K562 (cell line): ENCODE data around the gene ICE2. TPM values are rescaled to one million over a fixed set of nuclear protein-coding genes. Genes with fewer than 3 reads are reported as not detected.

Experiments
- CBFA2T2 ChIP-seq: fragments of 450-650 bp; conservative IDR thresholded peaks from 2 replicates; pipeline ENCODE4 v1.6.1; 2017; ENCODE audit warnings: mild to moderate bottlenecking
- ELF2 ChIP-seq: fragments of 250-450 bp; sonication (Bioruptor Pico); IDR thresholded peaks from 2 replicates; pipeline ENCODE4 v1.5.0; 2021; ENCODE audit warnings: mild to moderate bottlenecking
- ELF4 ChIP-seq: fragments of 450-650 bp; formaldehyde crosslinking; IDR thresholded peaks from 2 replicates; pipeline ENCODE4 v1.4.0; 2022; ENCODE audit warnings: missing genetic modification characterization
- GABPA ChIP-seq: fragments of 200-800 bp; sonication (Bioruptor generic); conservative IDR thresholded peaks from 2 replicates; pipeline ENCODE4 v1.6.1; 2016; ENCODE audit warnings: low read depth, missing genetic modification characterization, missing compliant biosample characterization
- GABPB1 ChIP-seq: sonication (generic); formaldehyde crosslinking; IDR thresholded peaks from 2 replicates; pipeline ENCODE4 v1.8.0; 2022; ENCODE audit warnings: mild to moderate bottlenecking, missing genetic modification reagents
- GTF2B ChIP-seq: IDR thresholded peaks from 2 replicates; pipeline ENCODE4 v1.6.1; 2011; ENCODE audit not compliant: insufficient read length; ENCODE audit errors: extremely low read depth
- ILK ChIP-seq: fragments of 450-650 bp; IDR thresholded peaks from 2 replicates; pipeline ENCODE4 v1.6.1; 2016; ENCODE audit warnings: missing genetic modification characterization, low read depth, mild to moderate bottlenecking, missing compliant biosample characterization, moderate library complexity, borderline replicate concordance
- POLR2G ChIP-seq: fragments of 200-400 bp; formaldehyde crosslinking; IDR thresholded peaks from 2 replicates; pipeline ENCODE4 v1.6.1; 2017; ENCODE audit warnings: low read depth, mild to moderate bottlenecking, antibody characterized with exemption, low read length, moderate library complexity
- TFAP4 ChIP-seq: sonication (generic); formaldehyde crosslinking; IDR thresholded peaks from 2 replicates; pipeline ENCODE4 v1.8.0; 2022; ENCODE audit warnings: missing genetic modification reagents, mild to moderate bottlenecking, moderate library complexity, borderline replicate concordance
- ZBTB26 ChIP-seq: fragments of 450-650 bp; formaldehyde crosslinking; IDR thresholded peaks from 2 replicates; pipeline ENCODE4 v1.4.0; 2022; ENCODE audit warnings: missing genetic modification characterization
- ZHX1 ChIP-seq: fragments of 150-350 bp; conservative IDR thresholded peaks from 2 replicates; pipeline ENCODE4 v1.6.1; 2014; ENCODE audit warnings: low read length
- ZNF274 ChIP-seq: IDR thresholded peaks from 2 replicates; pipeline ENCODE4 v1.6.1; 2011; ENCODE audit warnings: low read depth, mild to moderate bottlenecking, low read length, moderate library complexity, borderline replicate concordance
- ZNF561 ChIP-seq: fragments of 450-650 bp; formaldehyde crosslinking; conservative IDR thresholded peaks from 2 replicates; pipeline ENCODE4 v1.4.0; 2020; ENCODE audit warnings: mild to moderate bottlenecking, moderate library complexity
- polyA plus RNA-seq, 8 experiments: library from polyadenylated mRNA; depleted of rRNA in 4 of 8; stranded (reverse) in 5 of 8; unstranded in 3 of 8; fragments of >200 nt; fragmentation: Nextera tagmentation in 2 of 8; fragmentation: Illumina TruSeq in 1 of 8; extraction: Ambion mirVana in 2 of 8; extraction: Trizol in 1 of 8; gene quantifications; 2 replicates each; pipeline versions ENCODE4 v1.2.1 to v1.2.3, GENCODE V29; 2011 to 2014; ENCODE audit warnings: inconsistent platforms in 1 of 8, missing spikeins in 1 of 8
- total RNA-seq, 7 experiments: library from RNA; depleted of rRNA in 6 of 7; stranded (reverse); fragments of >200 nt in 6 of 7; fragmentation: Illumina TruSeq in 2 of 7; extraction: Trizol in 2 of 7; gene quantifications; 2 replicates each; pipeline versions ENCODE4 v1.2.1 to v1.2.3, GENCODE V29; 2011 to 2021; ENCODE audit warnings: low replicate concordance in 1 of 7
- TF ChIP-seq, protein P1 (sequence below): fragments of 450-650 bp; formaldehyde crosslinking; IDR thresholded peaks from 2 replicates; pipeline ENCODE4 v1.4.0; 2020; ENCODE audit warnings: mild to moderate bottlenecking
- TF ChIP-seq, protein P2 (sequence below): fragments of 200-400 bp; formaldehyde crosslinking; IDR thresholded peaks from 2 replicates; pipeline ENCODE4 v1.6.1; 2017; ENCODE audit warnings: mild to moderate bottlenecking, low read depth, low read length, moderate library complexity

Gene ICE2
- total and polyA plus RNA-seq, 9 of the 15 experiments (the other 6 are each of a cell fraction or from before 2014, with no cell fraction given), result 21.8 to 87.9 (median 58.1) TPM

DNA sequence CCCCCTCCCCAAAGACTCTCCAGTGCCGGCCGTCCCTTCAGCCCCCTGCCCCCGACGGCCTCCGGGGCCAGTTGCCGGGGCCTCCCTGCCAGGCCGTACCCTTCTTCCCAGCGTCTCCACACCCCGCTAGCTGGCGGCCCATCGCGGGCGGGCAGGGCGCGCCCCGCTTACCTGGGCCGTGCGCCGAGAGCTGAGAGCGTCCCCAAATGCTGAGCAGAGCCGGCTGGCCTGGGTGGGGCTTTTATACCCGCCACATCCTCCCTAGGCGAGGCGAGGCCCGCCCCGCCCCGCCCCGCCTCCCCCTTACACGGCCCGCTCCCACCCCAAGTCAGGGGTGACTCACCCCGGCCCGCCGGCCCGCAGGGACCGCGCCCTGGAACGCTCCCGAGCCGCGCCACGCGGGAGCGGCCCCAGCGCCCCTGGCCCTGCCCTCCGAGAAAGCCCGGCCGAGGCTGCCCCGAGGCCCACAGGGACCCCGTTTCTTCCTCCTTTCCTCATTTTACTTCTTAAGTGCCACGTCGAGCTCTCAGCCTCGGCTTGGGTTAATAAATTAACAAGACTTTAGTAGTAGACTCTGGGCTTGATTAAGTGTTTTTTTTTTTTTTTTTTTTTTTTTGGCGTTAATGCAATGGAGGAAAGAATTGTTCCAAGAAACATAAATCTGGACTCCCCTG, 81.0 kb downstream of the ICE2 start, which contains the start of gene ANXA2 (continued):
- no peak for TF ChIP-seq ELF2 (CRISPR knock-in tag)
- TF ChIP-seq ELF4 (CRISPR knock-in tag), result no peak
- TF ChIP-seq ILK (tag), result no peak
- no peak for TF ChIP-seq ZHX1
- TF ChIP-seq CBFA2T2, result no peak
- TF ChIP-seq GABPB1 (CRISPR knock-in tag), result no peak
- TF ChIP-seq TFAP4 (CRISPR knock-in tag), result no peak; the same call in 1 of the 2 replicates
- TF ChIP-seq, protein P1, sequence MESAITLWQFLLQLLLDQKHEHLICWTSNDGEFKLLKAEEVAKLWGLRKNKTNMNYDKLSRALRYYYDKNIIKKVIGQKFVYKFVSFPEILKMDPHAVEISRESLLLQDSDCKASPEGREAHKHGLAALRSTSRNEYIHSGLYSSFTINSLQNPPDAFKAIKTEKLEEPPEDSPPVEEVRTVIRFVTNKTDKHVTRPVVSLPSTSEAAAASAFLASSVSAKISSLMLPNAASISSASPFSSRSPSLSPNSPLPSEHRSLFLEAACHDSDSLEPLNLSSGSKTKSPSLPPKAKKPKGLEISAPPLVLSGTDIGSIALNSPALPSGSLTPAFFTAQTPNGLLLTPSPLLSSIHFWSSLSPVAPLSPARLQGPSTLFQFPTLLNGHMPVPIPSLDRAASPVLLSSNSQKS (CRISPR knock-in tag), result no peak
- TF ChIP-seq, protein P2, sequence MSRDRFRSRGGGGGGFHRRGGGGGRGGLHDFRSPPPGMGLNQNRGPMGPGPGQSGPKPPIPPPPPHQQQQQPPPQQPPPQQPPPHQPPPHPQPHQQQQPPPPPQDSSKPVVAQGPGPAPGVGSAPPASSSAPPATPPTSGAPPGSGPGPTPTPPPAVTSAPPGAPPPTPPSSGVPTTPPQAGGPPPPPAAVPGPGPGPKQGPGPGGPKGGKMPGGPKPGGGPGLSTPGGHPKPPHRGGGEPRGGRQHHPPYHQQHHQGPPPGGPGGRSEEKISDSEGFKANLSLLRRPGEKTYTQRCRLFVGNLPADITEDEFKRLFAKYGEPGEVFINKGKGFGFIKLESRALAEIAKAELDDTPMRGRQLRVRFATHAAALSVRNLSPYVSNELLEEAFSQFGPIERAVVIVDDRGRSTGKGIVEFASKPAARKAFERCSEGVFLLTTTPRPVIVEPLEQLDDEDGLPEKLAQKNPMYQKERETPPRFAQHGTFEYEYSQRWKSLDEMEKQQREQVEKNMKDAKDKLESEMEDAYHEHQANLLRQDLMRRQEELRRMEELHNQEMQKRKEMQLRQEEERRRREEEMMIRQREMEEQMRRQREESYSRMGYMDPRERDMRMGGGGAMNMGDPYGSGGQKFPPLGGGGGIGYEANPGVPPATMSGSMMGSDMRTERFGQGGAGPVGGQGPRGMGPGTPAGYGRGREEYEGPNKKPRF, result no peak
- TF ChIP-seq ZNF561, result no peak
- TF ChIP-seq ZNF274, result no peak
- TF ChIP-seq GTF2B, result no peak
- TF ChIP-seq ZBTB26, result no peak
- TF ChIP-seq GABPA (tag), result no peak
- peak; percentile 97 for TF ChIP-seq POLR2G
